ENCODE results near the gene ADAM12.

Gene ADAM12

DNA sequence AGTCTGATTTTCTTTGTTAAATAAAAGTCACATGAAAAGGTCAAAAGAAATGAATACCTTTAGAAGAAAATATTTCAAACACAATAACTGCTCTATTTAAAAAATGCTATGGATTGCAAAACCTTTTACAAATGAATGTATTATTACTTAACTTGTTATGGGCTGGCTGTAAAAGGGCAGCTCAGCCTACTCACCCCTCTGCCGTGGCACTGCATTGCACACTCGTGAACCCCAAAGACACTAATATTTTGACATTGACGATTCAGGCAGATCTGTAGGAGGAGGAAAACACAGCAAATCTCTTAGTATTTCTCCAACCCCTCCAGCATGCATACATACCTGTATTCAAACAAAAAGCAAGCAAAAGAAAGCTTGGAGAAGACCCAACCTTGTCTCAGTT lies 342.4 kb downstream of the ADAM12 start:
- no peak for ATAC-seq
- TF ChIP-seq SNAI2 (CRISPR knock-in tag; IDR thresholded peaks at IDR 0.05) (no peak), TCF4 (CRISPR knock-in tag; IDR thresholded peaks at IDR 0.05; ENCODE audit: borderline replicate concordance) (no peak), ZNF8 (CRISPR knock-in tag; IDR thresholded peaks at IDR 0.05) (no peak), ARNTL (CRISPR knock-in tag; IDR thresholded peaks at IDR 0.05; ENCODE audit: borderline replicate concordance, low read depth) (no peak)
- TF ChIP-seq, protein P1, sequence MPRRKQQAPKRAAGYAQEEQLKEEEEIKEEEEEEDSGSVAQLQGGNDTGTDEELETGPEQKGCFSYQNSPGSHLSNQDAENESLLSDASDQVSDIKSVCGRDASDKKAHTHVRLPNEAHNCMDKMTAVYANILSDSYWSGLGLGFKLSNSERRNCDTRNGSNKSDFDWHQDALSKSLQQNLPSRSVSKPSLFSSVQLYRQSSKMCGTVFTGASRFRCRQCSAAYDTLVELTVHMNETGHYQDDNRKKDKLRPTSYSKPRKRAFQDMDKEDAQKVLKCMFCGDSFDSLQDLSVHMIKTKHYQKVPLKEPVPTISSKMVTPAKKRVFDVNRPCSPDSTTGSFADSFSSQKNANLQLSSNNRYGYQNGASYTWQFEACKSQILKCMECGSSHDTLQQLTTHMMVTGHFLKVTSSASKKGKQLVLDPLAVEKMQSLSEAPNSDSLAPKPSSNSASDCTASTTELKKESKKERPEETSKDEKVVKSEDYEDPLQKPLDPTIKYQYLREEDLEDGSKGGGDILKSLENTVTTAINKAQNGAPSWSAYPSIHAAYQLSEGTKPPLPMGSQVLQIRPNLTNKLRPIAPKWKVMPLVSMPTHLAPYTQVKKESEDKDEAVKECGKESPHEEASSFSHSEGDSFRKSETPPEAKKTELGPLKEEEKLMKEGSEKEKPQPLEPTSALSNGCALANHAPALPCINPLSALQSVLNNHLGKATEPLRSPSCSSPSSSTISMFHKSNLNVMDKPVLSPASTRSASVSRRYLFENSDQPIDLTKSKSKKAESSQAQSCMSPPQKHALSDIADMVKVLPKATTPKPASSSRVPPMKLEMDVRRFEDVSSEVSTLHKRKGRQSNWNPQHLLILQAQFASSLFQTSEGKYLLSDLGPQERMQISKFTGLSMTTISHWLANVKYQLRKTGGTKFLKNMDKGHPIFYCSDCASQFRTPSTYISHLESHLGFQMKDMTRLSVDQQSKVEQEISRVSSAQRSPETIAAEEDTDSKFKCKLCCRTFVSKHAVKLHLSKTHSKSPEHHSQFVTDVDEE (CRISPR knock-in tag; IDR thresholded peaks at IDR 0.05), result no peak
- TF ChIP-seq, protein P2, sequence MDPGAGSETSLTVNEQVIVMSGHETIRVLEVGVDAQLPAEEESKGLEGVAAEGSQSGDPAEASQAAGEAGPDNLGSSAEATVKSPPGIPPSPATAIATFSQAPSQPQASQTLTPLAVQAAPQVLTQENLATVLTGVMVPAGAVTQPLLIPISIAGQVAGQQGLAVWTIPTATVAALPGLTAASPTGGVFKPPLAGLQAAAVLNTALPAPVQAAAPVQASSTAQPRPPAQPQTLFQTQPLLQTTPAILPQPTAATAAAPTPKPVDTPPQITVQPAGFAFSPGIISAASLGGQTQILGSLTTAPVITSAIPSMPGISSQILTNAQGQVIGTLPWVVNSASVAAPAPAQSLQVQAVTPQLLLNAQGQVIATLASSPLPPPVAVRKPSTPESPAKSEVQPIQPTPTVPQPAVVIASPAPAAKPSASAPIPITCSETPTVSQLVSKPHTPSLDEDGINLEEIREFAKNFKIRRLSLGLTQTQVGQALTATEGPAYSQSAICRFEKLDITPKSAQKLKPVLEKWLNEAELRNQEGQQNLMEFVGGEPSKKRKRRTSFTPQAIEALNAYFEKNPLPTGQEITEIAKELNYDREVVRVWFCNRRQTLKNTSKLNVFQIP (CRISPR knock-in tag; IDR thresholded peaks at IDR 0.05; ENCODE audit: borderline replicate concordance, low read depth), result no peak

DNA sequence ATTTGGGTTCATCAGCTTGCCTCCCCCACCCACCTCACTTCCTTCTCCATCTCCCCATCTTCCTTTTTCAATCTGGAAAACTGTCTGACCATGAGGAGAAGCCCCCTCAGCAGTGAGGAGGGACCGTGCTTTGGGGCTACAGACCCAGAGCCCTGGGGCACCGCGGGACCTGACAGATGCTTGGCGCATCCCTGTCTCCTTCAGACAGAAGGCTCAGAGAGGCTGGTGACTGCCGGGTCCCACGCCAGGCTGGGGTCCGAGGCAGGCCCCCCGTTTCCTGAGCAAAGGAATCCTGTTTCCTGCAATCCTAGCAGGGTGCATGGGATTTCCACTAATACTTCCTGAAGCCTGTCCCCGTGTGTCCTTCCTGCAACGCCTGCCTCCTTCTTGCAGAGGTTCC lies 344.9 kb downstream of the ADAM12 start:
- ATAC-seq, result no peak
- TF ChIP-seq CSDC2 (CRISPR knock-in tag; IDR thresholded peaks at IDR 0.05) (no peak), ZFP3 (CRISPR knock-in tag; IDR thresholded peaks at IDR 0.05) (no peak), ISL1 (CRISPR knock-in tag; IDR thresholded peaks at IDR 0.05) (no peak), ZC3H10 (CRISPR knock-in tag; IDR thresholded peaks at IDR 0.05) (no peak), ZNF70 (CRISPR knock-in tag; IDR thresholded peaks at IDR 0.05) (no peak), ARNTL (CRISPR knock-in tag; IDR thresholded peaks at IDR 0.05; ENCODE audit: borderline replicate concordance, low read depth) (no peak)
- TF ChIP-seq, protein P2 (CRISPR knock-in tag; IDR thresholded peaks at IDR 0.05; ENCODE audit: borderline replicate concordance, low read depth), result no peak
- TF ChIP-seq, protein P3, sequence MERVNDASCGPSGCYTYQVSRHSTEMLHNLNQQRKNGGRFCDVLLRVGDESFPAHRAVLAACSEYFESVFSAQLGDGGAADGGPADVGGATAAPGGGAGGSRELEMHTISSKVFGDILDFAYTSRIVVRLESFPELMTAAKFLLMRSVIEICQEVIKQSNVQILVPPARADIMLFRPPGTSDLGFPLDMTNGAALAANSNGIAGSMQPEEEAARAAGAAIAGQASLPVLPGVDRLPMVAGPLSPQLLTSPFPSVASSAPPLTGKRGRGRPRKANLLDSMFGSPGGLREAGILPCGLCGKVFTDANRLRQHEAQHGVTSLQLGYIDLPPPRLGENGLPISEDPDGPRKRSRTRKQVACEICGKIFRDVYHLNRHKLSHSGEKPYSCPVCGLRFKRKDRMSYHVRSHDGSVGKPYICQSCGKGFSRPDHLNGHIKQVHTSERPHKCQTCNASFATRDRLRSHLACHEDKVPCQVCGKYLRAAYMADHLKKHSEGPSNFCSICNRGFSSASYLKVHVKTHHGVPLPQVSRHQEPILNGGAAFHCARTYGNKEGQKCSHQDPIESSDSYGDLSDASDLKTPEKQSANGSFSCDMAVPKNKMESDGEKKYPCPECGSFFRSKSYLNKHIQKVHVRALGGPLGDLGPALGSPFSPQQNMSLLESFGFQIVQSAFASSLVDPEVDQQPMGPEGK (CRISPR knock-in tag; IDR thresholded peaks at IDR 0.05; ENCODE audit: borderline replicate concordance), result no peak

DNA sequence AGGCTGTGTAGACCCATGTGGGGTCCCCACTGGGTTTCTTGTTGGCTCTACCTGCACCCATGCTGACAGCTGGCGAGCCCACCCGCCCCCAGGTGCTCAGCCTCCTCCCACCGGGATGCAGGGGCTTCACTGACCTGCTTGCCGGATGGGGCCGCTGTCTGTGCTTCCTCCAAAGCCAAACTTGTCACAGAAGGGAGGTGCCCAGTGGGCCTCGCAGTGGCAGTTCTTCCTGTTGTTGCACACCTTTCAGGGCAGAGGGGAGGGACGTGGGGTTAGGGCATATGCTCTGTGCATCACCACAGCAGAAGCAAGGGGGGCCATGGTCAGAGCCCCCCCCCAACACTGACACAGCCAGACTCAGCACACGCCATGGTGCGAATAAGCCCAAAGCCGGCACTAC lies 345.4 kb downstream of the ADAM12 start:
- ATAC-seq, result no peak
- TF ChIP-seq, protein P1 (CRISPR knock-in tag; IDR thresholded peaks at IDR 0.05), result no peak
- no peak for TF ChIP-seq TCF4 (CRISPR knock-in tag; IDR thresholded peaks at IDR 0.05; ENCODE audit: borderline replicate concordance)
- no peak for TF ChIP-seq ZFP30 (CRISPR knock-in tag; IDR thresholded peaks at IDR 0.05)
- no peak for TF ChIP-seq ESRRG (CRISPR knock-in tag; IDR thresholded peaks at IDR 0.05)
- TF ChIP-seq ARNTL (CRISPR knock-in tag; IDR thresholded peaks at IDR 0.05; ENCODE audit: borderline replicate concordance, low read depth), result no peak
- TF ChIP-seq SNAI2 (CRISPR knock-in tag; IDR thresholded peaks at IDR 0.05), result no peak
- TF ChIP-seq ZC3H10 (CRISPR knock-in tag; IDR thresholded peaks at IDR 0.05), result no peak

DNA sequence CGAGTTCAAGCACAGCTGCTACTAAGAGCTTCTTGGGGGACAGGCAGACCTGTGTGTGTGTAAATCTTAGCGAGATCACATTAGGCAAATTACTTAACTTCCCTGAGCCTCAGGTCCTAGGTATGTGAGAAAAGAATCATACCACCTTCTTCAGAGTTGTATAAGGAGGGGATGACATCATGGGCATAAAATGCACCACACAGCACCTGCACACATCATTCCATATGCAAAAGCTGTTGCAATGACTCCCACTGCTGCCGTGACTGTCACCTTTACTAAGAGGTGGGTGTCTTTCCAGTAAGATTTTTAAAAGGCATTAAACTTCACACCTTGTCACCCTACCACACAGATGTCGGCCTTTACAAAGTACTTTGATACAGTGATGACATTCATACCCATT lies 345.9 kb downstream of the ADAM12 start:
- ATAC-seq, result no peak
- TF ChIP-seq, protein P3 (CRISPR knock-in tag; IDR thresholded peaks at IDR 0.05; ENCODE audit: borderline replicate concordance), result no peak
- TF ChIP-seq ZNF70 (CRISPR knock-in tag; IDR thresholded peaks at IDR 0.05) (no peak), ZNF565 (CRISPR knock-in tag; conservative IDR thresholded peaks at IDR 0.05; ENCODE audit: low read depth) (no peak), OSR1 (CRISPR knock-in tag; IDR thresholded peaks at IDR 0.05) (no peak), ESRRG (CRISPR knock-in tag; IDR thresholded peaks at IDR 0.05) (no peak), ZFP30 (CRISPR knock-in tag; IDR thresholded peaks at IDR 0.05) (no peak)
- TF ChIP-seq, protein P4, sequence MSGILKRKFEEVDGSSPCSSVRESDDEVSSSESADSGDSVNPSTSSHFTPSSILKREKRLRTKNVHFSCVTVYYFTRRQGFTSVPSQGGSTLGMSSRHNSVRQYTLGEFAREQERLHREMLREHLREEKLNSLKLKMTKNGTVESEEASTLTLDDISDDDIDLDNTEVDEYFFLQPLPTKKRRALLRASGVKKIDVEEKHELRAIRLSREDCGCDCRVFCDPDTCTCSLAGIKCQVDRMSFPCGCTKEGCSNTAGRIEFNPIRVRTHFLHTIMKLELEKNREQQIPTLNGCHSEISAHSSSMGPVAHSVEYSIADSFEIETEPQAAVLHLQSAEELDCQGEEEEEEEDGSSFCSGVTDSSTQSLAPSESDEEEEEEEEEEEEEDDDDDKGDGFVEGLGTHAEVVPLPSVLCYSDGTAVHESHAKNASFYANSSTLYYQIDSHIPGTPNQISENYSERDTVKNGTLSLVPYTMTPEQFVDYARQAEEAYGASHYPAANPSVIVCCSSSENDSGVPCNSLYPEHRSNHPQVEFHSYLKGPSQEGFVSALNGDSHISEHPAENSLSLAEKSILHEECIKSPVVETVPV (CRISPR knock-in tag; IDR thresholded peaks at IDR 0.05), result no peak
- TF ChIP-seq, protein P1 (CRISPR knock-in tag; IDR thresholded peaks at IDR 0.05), result no peak
